Neural cell (in vitro differentiated cells): Measurements from ENCODE around the gene PID1. TPM values are rescaled to one million over a fixed set of nuclear protein-coding genes. Genes with fewer than 3 reads are reported as not detected.

Experiments
- H2AFZ ChIP-seq: fragments of 200-600, 300-800 bp; sonication (generic), shearing (Covaris generic); 2 replicates; pipeline ENCODE4 v1.6.0; 2014; ENCODE audit warnings: low read depth, mild to moderate bottlenecking, antibody characterized with exemption, low read length, moderate library complexity
- H3F3A ChIP-seq: fragments of 200-600 bp; shearing (Covaris generic); 2 replicates; pipeline ENCODE4 v1.6.1; 2016; ENCODE audit warnings: mild to moderate bottlenecking, moderate library complexity, mixed read lengths, antibody characterized with exemption, low read length; ENCODE audit not compliant: insufficient read depth, poor library complexity, severe bottlenecking
- H3K27ac ChIP-seq: fragments of 200-600, 300-800 bp; sonication (generic), shearing (Covaris generic); 2 replicates; pipeline ENCODE4 v1.5.1; 2014; ENCODE audit warnings: mild to moderate bottlenecking, low read length, moderate library complexity
- H3K27me3 ChIP-seq: fragments of 300-800, 200-600 bp; sonication (generic), shearing (Covaris generic); 2 replicates; pipeline ENCODE4 v1.6.0; 2014; ENCODE audit warnings: mild to moderate bottlenecking, low read depth, low read length, moderate library complexity; ENCODE audit not compliant: insufficient read depth
- H3K36me3 ChIP-seq: fragments of 300-800, 200-600 bp; sonication (generic), shearing (Covaris generic); 2 replicates; pipeline ENCODE4 v1.5.1; 2014; ENCODE audit warnings: mild to moderate bottlenecking, antibody characterized with exemption, low read length, moderate library complexity; ENCODE audit not compliant: insufficient read depth
- H3K4me2 ChIP-seq: fragments of 300-800, 200-600 bp; sonication (generic), shearing (Covaris generic); 2 replicates; pipeline ENCODE4 v1.6.0; 2014; ENCODE audit warnings: mild to moderate bottlenecking, low read length
- H3K4me3 ChIP-seq: fragments of 300-800, 200-600 bp; sonication (generic), shearing (Covaris generic); 2 replicates; pipeline ENCODE4 v1.5.1; 2014; ENCODE audit warnings: mild to moderate bottlenecking, low read length, moderate library complexity
- H3K79me2 ChIP-seq: fragments of 200-600 bp; shearing (Covaris generic); replicated peaks from 2 replicates; pipeline ENCODE4 v1.6.0; 2014; ENCODE audit warnings: mild to moderate bottlenecking, low read length, moderate library complexity; ENCODE audit not compliant: insufficient read depth
- H3K9ac ChIP-seq: fragments of 300-800, 200-600 bp; sonication (generic), shearing (Covaris generic); 2 replicates; pipeline ENCODE4 v1.6.1; 2016; ENCODE audit warnings: mild to moderate bottlenecking, low read length, mixed read lengths
- H3K9me2 ChIP-seq: fragments of 200-600 bp; shearing (Covaris generic); 2 replicates; pipeline ENCODE4 v1.6.1; 2016; ENCODE audit warnings: mild to moderate bottlenecking, low read length, mixed read lengths; ENCODE audit not compliant: insufficient read depth
- H3K9me3 ChIP-seq: fragments of 200-600, 300-800 bp; sonication (generic), shearing (Covaris generic); 2 replicates; pipeline ENCODE4 v1.6.1; 2016; ENCODE audit warnings: mild to moderate bottlenecking, mixed run types, low read length, moderate library complexity, mixed read lengths
- H4K20me1 ChIP-seq: fragments of 200-600 bp; shearing (Covaris generic); 2 replicates; pipeline ENCODE4 v1.6.1; 2016; ENCODE audit warnings: mild to moderate bottlenecking, mixed run types; ENCODE audit not compliant: insufficient read depth
- CTCF ChIP-seq: fragments of 450-650 bp; IDR thresholded peaks from 2 replicates; pipeline ENCODE4 v1.5.1; 2014; ENCODE audit warnings: antibody characterized with exemption, mild to moderate bottlenecking, moderate library complexity; ENCODE audit not compliant: poor library complexity, severe bottlenecking
- EP300 ChIP-seq: fragments of 450-650 bp; conservative IDR thresholded peaks from 2 replicates; pipeline ENCODE4 v1.6.1; 2014; ENCODE audit warnings: antibody characterized with exemption, mild to moderate bottlenecking, moderate library complexity; ENCODE audit not compliant: poor library complexity, severe bottlenecking
- EZH2 ChIP-seq: fragments of 200-600, 300-800 bp; shearing (Covaris generic), sonication (generic); IDR thresholded peaks from 2 replicates; pipeline ENCODE4 v1.6.1; 2014; ENCODE audit warnings: antibody characterized with exemption, low read length, borderline replicate concordance, mild to moderate bottlenecking; ENCODE audit not compliant: insufficient read depth, poor library complexity, severe bottlenecking
- MXI1 ChIP-seq: fragments of 450-650 bp; conservative IDR thresholded peaks from 2 replicates; pipeline ENCODE4 v1.6.1; 2014; ENCODE audit warnings: antibody characterized with exemption, mild to moderate bottlenecking; ENCODE audit not compliant: poor library complexity, severe bottlenecking
- POLR2AphosphoS5 ChIP-seq: IDR thresholded peaks from 2 replicates; pipeline ENCODE4 v1.6.1; 2012
- RAD21 ChIP-seq: fragments of 450-650 bp; conservative IDR thresholded peaks from 2 replicates; pipeline ENCODE4 v1.6.1; 2014; ENCODE audit warnings: antibody characterized with exemption, mild to moderate bottlenecking, moderate library complexity
- REST ChIP-seq: IDR thresholded peaks from 2 replicates; pipeline ENCODE4 v1.6.1; 2012; ENCODE audit warnings: borderline replicate concordance
- SMC3 ChIP-seq: fragments of 450-650 bp; conservative IDR thresholded peaks from 2 replicates; pipeline ENCODE4 v1.6.1; 2014; ENCODE audit warnings: antibody characterized with exemption, mild to moderate bottlenecking, moderate library complexity; ENCODE audit not compliant: poor library complexity
- TAF1 ChIP-seq: IDR thresholded peaks from 2 replicates; pipeline ENCODE4 v1.6.1; 2012; ENCODE audit warnings: low read depth
- polyA plus RNA-seq: library from polyadenylated mRNA; depleted of rRNA; stranded (reverse); fragments of >200 nt; gene quantifications from 2 replicates; pipeline ENCODE4 v1.2.3, GENCODE V29; 2014

The PID1 gene
- polyA plus RNA-seq, 1 donor from 2014 or later = 11.0 TPM

GRCh38 chr2:229045671-229046070 is 225.4 kb downstream of the PID1 start:
- H3K79me2 ChIP-seq = no peaks in the 10 kb centered on the region
- H4K20me1 ChIP-seq = no peaks in the 10 kb centered on the region
- no peaks in the 10 kb centered on the region for H3K27me3 ChIP-seq
- H3K9me3 ChIP-seq = no peaks in the 10 kb centered on the region
- no peak overlapping the region for H3K4me2 ChIP-seq
- no peaks in the 10 kb centered on the region for H3K9me2 ChIP-seq
- H3K4me3 ChIP-seq = no peak overlapping the region
- TF ChIP-seq RAD21 = no peak
- no peak for TF ChIP-seq EP300
- TF ChIP-seq TAF1 = no peak
- TF ChIP-seq REST = no peak
- no peak for TF ChIP-seq CTCF
- no peak for TF ChIP-seq POLR2AphosphoS5
- TF ChIP-seq EZH2 = no peak
- no peak for TF ChIP-seq SMC3
- no peak for TF ChIP-seq MXI1
- H3K27ac ChIP-seq = no peak overlapping the region
- no peak overlapping the region for H3K9ac ChIP-seq
- H3F3A ChIP-seq = no peaks in the 10 kb centered on the region
- no peak overlapping the region for H2AFZ ChIP-seq
- H3K36me3 ChIP-seq = no peaks in the 10 kb centered on the region

GRCh38 chr2:229044581-229044980 is 226.5 kb downstream of the PID1 start:
- no peak for TF ChIP-seq RAD21
- no peak for TF ChIP-seq CTCF
- no peak for TF ChIP-seq MXI1
- no peak for TF ChIP-seq EP300
- no peak for TF ChIP-seq TAF1
- TF ChIP-seq POLR2AphosphoS5 = no peak
- no peak for TF ChIP-seq REST
- no peak for TF ChIP-seq EZH2
- no peak for TF ChIP-seq SMC3
- no peaks in the 10 kb centered on the region for H3K27me3 ChIP-seq
- no peak overlapping the region for H3K4me3 ChIP-seq
- H3K4me2 ChIP-seq = no peak overlapping the region
- no peaks in the 10 kb centered on the region for H3K9me3 ChIP-seq
- no peaks in the 10 kb centered on the region for H3K9me2 ChIP-seq
- no peak overlapping the region for H3K9ac ChIP-seq
- H3K79me2 ChIP-seq = no peaks in the 10 kb centered on the region
- no peaks in the 10 kb centered on the region for H3K36me3 ChIP-seq
- no peak overlapping the region for H2AFZ ChIP-seq
- H3K27ac ChIP-seq = no peak overlapping the region
- no peaks in the 10 kb centered on the region for H4K20me1 ChIP-seq
- no peaks in the 10 kb centered on the region for H3F3A ChIP-seq
